H4 (cell line): ENCODE data around the gene USP22. TPM values are rescaled to one million over a fixed set of nuclear protein-coding genes. Genes with fewer than 3 reads are reported as not detected.
"Not testable (repeated sequence)": the region's sequence is repeated elsewhere in the genome, so short reads cannot be mapped to it uniquely, and the experiment has no call there.

Experiments used
- DNase-seq: peaks from one replicate; pipeline ENCODE4 v3.0.0-alpha.2; 2015; ENCODE audit warnings: low spot score
- total RNA-seq: library from RNA; depleted of rRNA; stranded (reverse); fragments of >200 nt; shearing (Covaris generic); gene quantifications from 2 replicates; pipeline ENCODE4 v1.2.3, GENCODE V29; 2014

The USP22 gene
- total RNA-seq, 1 experiment from 2014 or later = 179 TPM

DNA sequence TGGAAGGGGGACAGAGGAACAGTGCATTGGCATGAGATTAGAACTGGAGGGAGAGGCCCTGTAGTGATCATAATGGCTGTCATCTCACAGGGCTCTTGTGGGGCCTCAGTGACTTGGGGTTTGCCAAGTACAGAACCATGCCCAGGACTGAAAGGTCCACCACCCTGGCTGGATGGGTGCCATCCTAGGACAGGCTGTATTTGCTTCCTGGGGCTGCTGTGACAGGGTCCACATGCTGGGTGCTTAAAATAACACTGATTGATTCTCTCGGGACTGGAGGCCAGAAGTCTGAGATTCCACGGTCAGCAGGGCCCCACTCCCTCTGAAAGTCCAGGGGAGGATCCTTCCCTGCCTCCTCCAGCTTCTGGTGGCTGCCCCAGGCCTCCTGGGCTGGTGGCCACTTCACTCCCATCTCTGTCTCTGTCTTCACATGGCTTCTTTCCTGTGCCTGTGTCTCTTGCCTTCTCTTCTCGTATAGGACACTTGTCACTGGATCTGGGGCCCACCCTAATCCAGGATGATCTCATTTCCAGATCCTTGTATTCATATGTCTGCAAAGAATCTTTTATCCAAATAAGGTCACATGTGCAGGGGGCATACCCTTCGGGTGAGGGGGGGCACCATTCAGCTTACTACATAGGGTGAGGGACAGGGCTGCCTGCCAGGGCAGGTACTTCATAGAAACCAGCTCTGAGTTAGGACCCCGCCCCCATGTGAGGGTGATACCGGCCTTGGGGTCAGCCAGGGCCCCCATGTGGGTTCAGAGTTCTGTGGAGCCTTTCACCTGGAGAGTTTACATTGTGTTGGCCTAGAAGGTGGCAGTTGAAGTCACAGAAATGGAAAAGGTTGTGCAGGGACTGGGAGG is 52.6 kb downstream of the USP22 start:
- no peak for DNase-seq

DNA sequence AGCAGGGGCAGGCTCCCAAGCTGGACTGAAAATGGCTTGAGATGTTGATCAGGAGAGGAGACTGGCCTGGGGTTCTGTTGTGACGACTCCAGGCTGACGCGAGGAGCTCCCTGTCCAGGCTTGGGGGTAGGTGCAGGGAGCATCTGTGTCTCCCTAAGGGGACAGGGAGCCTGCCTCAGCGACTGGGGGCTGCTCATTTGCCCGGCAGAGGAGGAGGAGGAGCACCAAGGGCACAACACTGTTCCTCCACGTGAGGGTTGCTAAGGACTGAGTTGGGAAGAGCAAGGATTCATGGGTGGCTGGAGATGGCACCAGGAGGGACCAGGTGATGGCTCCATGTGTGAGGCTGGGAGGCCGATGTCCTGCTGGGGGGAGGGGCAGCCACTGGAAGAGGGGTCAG is 53.3 kb downstream of the USP22 start:
- DNase-seq = no peak

DNA sequence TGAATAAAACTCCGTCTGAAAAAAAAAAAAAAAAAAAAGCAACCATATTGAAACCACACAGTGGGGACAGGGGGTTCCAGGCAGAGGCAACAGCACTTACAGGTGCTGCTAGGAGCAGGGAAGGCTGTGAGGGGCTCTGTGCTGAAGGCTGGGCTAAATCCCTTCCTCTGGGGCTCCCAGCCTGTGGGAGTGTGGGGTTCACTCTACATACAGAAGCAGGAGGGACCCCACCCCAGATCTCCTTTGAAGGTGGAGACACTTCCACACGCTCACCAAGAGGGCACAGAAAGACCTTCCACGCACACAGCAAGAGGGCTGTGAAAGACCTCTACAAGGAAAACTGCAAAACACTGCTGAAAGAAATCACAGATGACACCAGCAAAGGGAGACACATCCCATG is 53.9 kb downstream of the USP22 start:
- DNase-seq = no peak

- no peak for DNase-seq
These were observed 54.7 kb downstream of the USP22 start for GRCh38 chr17:20988001-20988636.

DNA sequence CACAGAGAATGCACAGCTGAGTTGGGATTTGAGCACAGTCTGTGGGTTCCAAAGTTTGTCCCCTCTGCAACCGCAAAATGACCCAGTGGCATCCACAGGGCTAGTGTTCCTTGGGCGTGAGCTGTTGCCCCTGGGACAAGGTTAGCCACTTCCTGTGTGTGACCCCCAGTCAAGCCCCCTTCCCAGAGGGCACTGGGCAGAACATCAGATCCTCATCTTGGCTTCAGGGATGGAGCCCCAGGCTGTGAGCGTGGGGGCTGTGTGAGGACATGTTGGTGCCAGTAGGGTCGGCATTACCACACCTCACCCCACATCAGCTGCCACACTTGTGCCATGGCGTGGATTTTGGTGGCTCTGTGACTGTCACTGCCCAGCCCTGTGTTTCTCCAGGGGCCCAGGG is 55.3 kb downstream of the USP22 start:
- no peak for DNase-seq

- no peak for DNase-seq
These were observed 55.9 kb downstream of the USP22 start for GRCh38 chr17:20986767-20987510.

- no peak for DNase-seq
These were observed 59.5 kb downstream of the USP22 start for GRCh38 chr17:20983359-20983637.

DNA sequence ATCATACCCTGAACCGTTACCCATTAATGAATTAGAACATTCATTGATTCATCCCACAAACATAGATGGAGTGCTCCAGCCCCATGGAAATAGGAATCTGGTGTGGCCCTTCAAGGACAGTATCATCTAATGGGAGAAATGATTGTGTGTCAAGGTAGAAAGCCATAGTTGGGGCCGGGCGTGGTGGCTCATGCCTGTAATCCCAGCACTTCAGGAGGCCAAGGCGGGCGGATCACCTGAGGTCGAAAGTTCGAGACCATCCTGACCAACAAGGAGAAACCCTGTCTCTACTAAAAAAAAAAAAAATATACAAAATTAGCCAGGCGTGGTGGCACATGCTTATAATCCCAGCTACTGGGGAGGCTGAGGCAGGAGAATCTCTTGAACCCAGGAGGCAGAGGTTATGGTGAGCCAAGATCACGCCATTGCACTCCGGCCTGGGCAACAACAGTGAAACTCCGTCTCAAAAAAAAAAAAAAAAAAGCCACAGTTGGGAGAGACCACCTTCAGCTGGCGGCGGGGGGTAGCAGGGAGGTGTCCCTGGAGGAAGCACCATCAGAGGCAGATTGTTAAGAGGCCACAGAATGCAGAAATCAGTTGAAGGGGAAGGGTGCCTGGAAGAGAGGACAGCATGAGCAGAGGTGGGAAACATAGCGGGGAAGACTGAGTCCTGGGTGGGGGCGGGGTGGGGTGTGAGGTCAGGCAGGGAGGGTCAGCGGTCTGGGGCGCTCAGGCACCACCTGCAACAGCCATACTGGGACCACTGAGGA is 60.0 kb downstream of the USP22 start:
- no peak for DNase-seq

GRCh38 chr17:20981046-20981920 is 61.5 kb downstream of the USP22 start:
- DNase-seq = no peak

DNA sequence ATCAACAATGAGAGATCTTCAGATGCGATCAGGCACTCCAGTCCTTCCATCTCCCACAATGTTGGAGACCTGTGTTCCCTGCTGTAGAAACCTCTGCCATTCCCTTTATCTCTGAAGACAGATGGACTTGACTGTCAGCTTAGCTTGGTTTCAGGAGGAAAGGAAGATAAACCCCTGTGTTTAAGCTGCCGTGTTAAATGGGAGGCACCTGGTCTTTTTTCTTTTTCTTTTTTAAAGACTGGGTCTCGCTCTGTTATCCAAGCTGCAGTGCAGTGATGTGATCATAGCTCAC is 63.1 kb downstream of the USP22 start:
- DNase-seq = no peak

DNA sequence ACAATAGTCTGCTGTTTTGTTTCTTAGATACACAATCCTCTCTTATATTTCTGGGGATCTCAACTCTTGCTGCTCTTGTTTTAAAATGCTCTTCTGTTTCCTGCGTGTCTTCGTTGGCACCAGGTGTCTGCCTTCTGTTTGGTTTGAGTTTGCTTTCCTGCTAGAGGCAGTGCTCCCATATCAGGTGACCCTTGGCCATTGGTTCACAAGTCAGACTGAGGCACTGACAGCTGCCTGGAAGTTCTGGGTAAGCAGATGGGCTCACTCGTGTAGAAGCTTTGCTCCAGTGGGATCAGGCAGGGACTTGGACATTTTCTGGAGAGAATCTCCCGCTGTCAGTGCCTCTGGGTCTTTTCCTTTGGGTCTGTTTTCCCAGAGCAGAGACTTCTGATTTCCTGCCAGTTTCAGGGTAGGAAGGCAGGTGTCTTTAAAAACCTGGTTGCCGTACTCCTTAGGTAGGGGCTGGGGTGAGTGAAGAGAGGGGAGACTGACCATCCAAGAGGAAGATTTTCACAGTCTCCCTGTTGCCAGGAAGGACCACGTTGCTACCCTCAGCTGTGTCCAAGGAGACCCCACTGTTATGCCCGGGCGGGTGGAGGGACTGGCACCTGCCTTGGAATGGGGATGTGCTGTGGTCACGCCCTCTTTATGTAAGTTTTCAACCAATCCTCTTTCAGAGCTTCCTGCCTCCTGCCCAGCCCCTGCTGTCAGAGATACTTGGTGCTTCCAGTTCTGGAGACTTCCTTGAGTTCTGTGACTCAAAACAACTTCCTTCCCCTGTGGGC is 63.6 kb downstream of the USP22 start:
- not testable (repeated sequence) for DNase-seq

GRCh38 chr17:20977609-20978253 is 65.1 kb downstream of the USP22 start:
- DNase-seq = not testable (repeated sequence)

- no peak for DNase-seq
These were observed 67.2 kb downstream of the USP22 start for GRCh38 chr17:20975566-20975965.

DNA sequence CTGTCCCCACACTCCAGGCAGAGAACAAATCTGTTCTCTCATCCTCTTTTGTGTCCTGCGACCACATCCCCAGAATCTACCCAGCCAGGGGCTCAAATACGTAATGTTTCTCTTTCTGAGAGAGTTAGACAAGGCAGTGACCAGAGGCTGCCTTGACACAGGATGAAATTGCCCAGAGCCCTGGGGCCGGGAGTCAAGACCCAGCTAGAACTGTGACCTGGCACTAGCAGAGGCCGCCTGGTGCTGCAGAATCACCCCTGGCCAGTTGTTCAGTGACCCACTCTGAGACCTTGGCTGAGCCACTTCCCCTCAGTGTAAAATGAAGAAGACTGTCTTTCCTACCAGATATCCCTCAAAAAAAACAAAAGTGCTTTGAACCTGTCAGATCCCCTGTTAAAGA is 72.5 kb downstream of the USP22 start:
- no peak for DNase-seq

DNA sequence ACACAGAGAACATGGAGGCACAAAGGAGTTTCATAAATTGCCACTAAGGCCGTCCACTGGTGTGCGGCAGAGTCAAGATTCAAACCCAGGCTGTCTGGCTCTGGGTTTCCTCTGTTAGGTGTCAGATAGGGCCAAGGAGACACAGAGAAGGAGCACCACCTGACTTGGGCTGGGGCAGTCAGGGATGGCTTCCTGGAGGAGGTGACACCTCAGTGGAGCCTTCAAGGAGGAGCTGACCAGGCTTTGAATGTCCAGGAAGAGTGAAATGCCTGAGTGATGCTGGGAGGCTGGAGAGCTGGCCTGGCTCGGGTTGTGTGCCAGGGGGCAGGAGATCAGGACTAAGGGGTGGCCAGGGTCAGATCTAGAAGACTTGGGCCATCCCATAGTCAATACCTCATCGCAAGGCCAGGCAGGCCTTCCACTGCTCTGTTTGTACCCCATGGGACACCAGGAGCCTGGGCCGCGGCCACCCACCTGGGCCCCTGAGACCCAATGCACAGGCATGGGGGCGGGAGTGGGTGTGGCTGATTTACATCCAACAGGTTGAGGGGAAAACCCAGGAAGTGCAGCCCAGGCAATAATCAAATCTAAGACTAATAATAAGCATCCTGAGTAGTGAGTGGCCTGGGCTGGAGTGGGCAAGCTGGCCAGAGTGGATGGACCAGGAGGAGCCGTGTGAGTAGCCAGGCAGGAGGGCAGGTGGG is 73.7 kb downstream of the USP22 start:
- no peak for DNase-seq

GRCh38 chr17:20967776-20968175 is 75.0 kb downstream of the USP22 start:
- no peak for DNase-seq

- no peak for DNase-seq
These were observed 75.9 kb downstream of the USP22 start for GRCh38 chr17:20966870-20967269.

DNA sequence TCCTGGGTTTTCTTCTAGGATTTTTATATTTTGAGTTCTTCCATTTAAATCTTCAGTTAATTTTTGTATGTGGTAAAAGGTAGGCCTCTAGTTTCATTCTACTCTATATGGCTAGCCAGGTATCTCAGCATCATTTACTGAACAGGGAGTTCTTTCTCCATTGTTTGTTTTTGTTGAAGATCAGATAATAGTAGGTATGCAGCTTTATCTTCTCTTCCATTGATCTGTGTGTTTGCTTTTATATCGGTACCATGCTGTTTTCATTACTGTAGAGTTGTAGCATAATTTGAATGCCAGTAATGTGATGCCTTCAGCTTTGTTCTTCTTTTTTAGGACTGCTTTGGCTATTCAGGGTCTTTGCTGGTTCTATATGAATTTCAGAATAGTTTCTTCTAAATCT is 77.3 kb downstream of the USP22 start:
- DNase-seq = no peak

DNA sequence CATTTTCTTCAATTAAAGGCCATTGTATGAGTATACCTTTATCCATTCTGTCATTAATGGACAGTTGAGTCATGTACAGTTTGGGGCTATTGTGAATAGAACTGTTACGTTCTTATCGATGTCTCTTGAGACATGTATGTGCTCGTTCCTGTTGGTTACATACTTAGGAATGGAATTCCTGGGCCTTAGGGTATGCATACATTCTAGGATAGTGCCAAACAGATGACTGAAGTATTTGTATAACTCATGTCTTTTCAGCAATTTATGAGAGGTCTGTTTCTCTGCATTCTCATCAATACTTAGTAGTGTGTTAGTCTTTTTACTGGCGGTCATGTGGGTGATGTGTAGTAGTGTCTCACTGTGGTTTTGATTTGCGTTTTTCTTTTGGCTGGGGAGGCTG is 81.2 kb downstream of the USP22 start:
- no peak for DNase-seq
